Measurements from ENCODE around the gene RSPO3.

- TF ChIP-seq CTCF (conservative IDR thresholded peaks at IDR 0.05; ENCODE audit: low read depth, low read length): no peak
- no peak for TF ChIP-seq MAZ (IDR thresholded peaks at IDR 0.05; ENCODE audit: borderline replicate concordance, low read depth, low read length)
- TF ChIP-seq BHLHE40 (IDR thresholded peaks at IDR 0.05; ENCODE audit: low read depth, low read length): no peak
Measured at GRCh38 chr6:127096167-127096566, 22.3 kb upstream of the RSPO3 start.

Data from IMR-90 (cell line).